ENCODE data around the gene MLEC.

The MLEC gene

GRCh38 chr12:120750806-120751205 lies 63.9 kb downstream of the MLEC start:
- no peak for DNase-seq

GRCh38 chr12:120751389-120751788 lies 64.4 kb downstream of the MLEC start:
- no peak for DNase-seq
